ENCODE data around the gene COL4A2.

DNA sequence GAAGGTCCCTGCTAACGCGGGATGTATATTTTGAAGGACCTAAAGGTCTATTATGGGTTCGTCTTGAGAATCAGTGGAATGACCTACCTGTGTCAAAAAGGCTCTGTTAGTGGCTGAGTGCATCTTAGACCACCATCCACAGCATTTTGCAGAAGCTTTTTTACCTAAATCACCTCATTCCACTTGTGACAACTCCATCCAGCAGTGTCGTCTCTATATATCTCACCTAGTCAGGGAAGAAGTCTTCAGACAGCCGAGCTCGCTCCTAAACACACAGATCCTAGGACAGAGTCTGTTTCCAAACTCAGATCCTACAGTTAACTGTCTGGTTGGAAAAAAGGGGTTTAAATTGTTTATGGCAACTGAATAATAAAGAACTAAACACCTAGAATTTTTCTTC, 33.8 kb upstream of the COL4A2 start:
- TF ChIP-seq EZH2 (IDR thresholded peaks at IDR 0.05) (no peak), POLR2AphosphoS5 (IDR thresholded peaks at IDR 0.05; ENCODE audit: borderline replicate concordance, low read depth, low read length) (no peak)
